RCC 7860 (cell line): ENCODE measurements around the gene ATP5F1E.
A peak's percentile ranks its signal among the peaks of the same experiment; 100 is the strongest.
"Not testable (repeated sequence)": the region's sequence is repeated elsewhere in the genome, so short reads cannot be mapped to it uniquely, and the experiment has no call there.

Source experiments
- DNase-seq: peaks from one replicate; pipeline ENCODE4 v3.0.0-alpha.2; 2015; ENCODE audit warnings: low spot score
- FAIRE-seq: peaks from 2 replicates; lab custom pipeline; 2012; peaks lifted over from hg19 to GRCh38; lab: Jason Lieb, UNC

Gene ATP5F1E

GRCh38 chr20:59022754-59023153 is 9.4 kb downstream of the ATP5F1E start:
- FAIRE-seq (no peak), DNase-seq (no peak)

GRCh38 chr20:59020938-59021551 is 11.1 kb downstream of the ATP5F1E start:
- FAIRE-seq = no peak
- no peak for DNase-seq

- DNase-seq = no peak
These were observed 12.9 kb downstream of the ATP5F1E start, which contains the start of gene TUBB1 for GRCh38 chr20:59019217-59019616. Gene TUBB1 (plus strand): TSS chr20:59019429. CDS start chr20:59019523, 94 bp downstream.

GRCh38 chr20:59018817-59019216 is 13.3 kb downstream of the ATP5F1E start:
- DNase-seq = no peak

More at GRCh38 chr20:59019217-59019616, 12.9 kb downstream of the ATP5F1E start, which contains the start of gene TUBB1:
- FAIRE-seq = no peak

GRCh38 chr20:59017493-59018231 is 14.5 kb downstream of the ATP5F1E start:
- no peak for DNase-seq
- no peak for FAIRE-seq

More at GRCh38 chr20:59018817-59019216, 13.3 kb downstream of the ATP5F1E start:
- no peak for FAIRE-seq

GRCh38 chr20:59016795-59017492 is 15.2 kb downstream of the ATP5F1E start:
- FAIRE-seq (no peak), DNase-seq (no peak)

- DNase-seq (no peak), FAIRE-seq (no peak)
These were observed 16.1 kb downstream of the ATP5F1E start for GRCh38 chr20:59015812-59016711.

GRCh38 chr20:59015411-59015810 is 16.7 kb downstream of the ATP5F1E start:
- no peak for FAIRE-seq
- no peak for DNase-seq

- no peak for DNase-seq
- no peak for FAIRE-seq
These were observed 17.3 kb downstream of the ATP5F1E start for GRCh38 chr20:59014680-59015389.

- DNase-seq (peak; percentile 53), FAIRE-seq (no peak)
These were observed 18.1 kb downstream of the ATP5F1E start for GRCh38 chr20:59013959-59014608.

- no peak for FAIRE-seq
- no peak for DNase-seq
These were observed 18.8 kb downstream of the ATP5F1E start for GRCh38 chr20:59013031-59013951.

GRCh38 chr20:59011874-59012157 is 20.3 kb downstream of the ATP5F1E start:
- not testable (repeated sequence) for FAIRE-seq, DNase-seq

GRCh38 chr20:59010995-59011873 is 20.9 kb downstream of the ATP5F1E start:
- DNase-seq (peak; percentile 92), FAIRE-seq (peak; percentile 60)

GRCh38 chr20:59010321-59010994 is 21.7 kb downstream of the ATP5F1E start:
- DNase-seq (no peak), FAIRE-seq (no peak)

- no peak for DNase-seq
- no peak for FAIRE-seq
These were observed 23.3 kb downstream of the ATP5F1E start for GRCh38 chr20:59008715-59009336.

GRCh38 chr20:59007665-59008511 is 24.2 kb downstream of the ATP5F1E start:
- DNase-seq (peak; percentile 76), FAIRE-seq (no peak)
